Cardiac fibroblast (primary cell): ENCODE data around the gene RREB1.

Experiments used
- DNase-seq, 2 donors: peaks; one replicate each; pipeline versions ENCODE4 v3.0.0 to v3.0.0-alpha.2; 2010; ENCODE audit warnings: low read depth in 2 of 2
- H3K4me3 ChIP-seq, 2 donors: replicated peaks in 1 of 2; 1 replicate in 1 of 2; 2 replicates in 1 of 2; pipeline ENCODE4 v1.5.1; 2011; ENCODE audit warnings: low read depth in 2 of 2, low read length in 2 of 2, mild to moderate bottlenecking in 2 of 2, moderate library complexity in 1 of 2
- CTCF ChIP-seq: IDR thresholded peaks from one replicate; pipeline ENCODE4 v1.5.1; 2011; ENCODE audit warnings: low read depth, mild to moderate bottlenecking, low read length, inconsistent platforms

The RREB1 gene

GRCh38 chr6:7170117-7170732, 62.5 kb downstream of the RREB1 start:
- DNase-seq, result no peak
- TF ChIP-seq CTCF, result no peak
- H3K4me3 ChIP-seq, result no peak overlapping the region

- TF ChIP-seq CTCF, result no peak
- no peak overlapping the region for H3K4me3 ChIP-seq
- DNase-seq, result no peak
These were observed 63.4 kb downstream of the RREB1 start for GRCh38 chr6:7171119-7171518.

GRCh38 chr6:7171733-7172132, 64.0 kb downstream of the RREB1 start:
- H3K4me3 ChIP-seq, result no peak overlapping the region
- TF ChIP-seq CTCF, result no peak
- DNase-seq, result no peak

- no peak for TF ChIP-seq CTCF
- H3K4me3 ChIP-seq, result no peak overlapping the region
- DNase-seq, result peak; percentile 70 to 82
These were observed 64.9 kb downstream of the RREB1 start for GRCh38 chr6:7172649-7173048.

GRCh38 chr6:7173843-7174503, 66.2 kb downstream of the RREB1 start:
- DNase-seq, result no peak
- no peak overlapping the region for H3K4me3 ChIP-seq
- no peak for TF ChIP-seq CTCF

- no peak overlapping the region for H3K4me3 ChIP-seq
- peak in 1 of 2 donors; percentile 40 for DNase-seq
- TF ChIP-seq CTCF, result no peak
These were observed 67.7 kb downstream of the RREB1 start for GRCh38 chr6:7175462-7175861.
